Testis (tissue), 2 donors: ENCODE results near the gene EIPR1.

Experiments
- CTCF ChIP-seq, 3 experiments: fragments of 450-650 bp in 2 of 3; fragments of 200-600 bp in 1 of 3; sonication (generic) in 1 of 3; IDR thresholded peaks; one replicate each; pipeline ENCODE4 v1.5.1; 2016 to 2019; ENCODE audit warnings: antibody characterized with exemption in 3 of 3, mild to moderate bottlenecking in 2 of 3, moderate library complexity in 1 of 3
- POLR2A ChIP-seq: fragments of 450-650 bp; IDR thresholded peaks from one replicate; pipeline ENCODE4 v1.6.1; 2017; ENCODE audit warnings: antibody characterized with exemption, mild to moderate bottlenecking, moderate library complexity

- TF ChIP-seq CTCF (IDR thresholded peaks at IDR 0.05) (no peak), POLR2A (no peak)
These were observed 85.2 kb downstream of the EIPR1 start for GRCh38 chr2:3292416-3292815.
